NCI-H526 (cell line): ENCODE results near the gene NLRP5.
"Not testable (repeated sequence)": the region's sequence is repeated elsewhere in the genome, so short reads cannot be mapped to it uniquely, and the experiment has no call there.

Experiments
- DNase-seq, 2 experiments: peaks; one replicate each; lab custom pipeline; 2025; lab: John Stamatoyannopoulos, UW

Gene NLRP5

DNA sequence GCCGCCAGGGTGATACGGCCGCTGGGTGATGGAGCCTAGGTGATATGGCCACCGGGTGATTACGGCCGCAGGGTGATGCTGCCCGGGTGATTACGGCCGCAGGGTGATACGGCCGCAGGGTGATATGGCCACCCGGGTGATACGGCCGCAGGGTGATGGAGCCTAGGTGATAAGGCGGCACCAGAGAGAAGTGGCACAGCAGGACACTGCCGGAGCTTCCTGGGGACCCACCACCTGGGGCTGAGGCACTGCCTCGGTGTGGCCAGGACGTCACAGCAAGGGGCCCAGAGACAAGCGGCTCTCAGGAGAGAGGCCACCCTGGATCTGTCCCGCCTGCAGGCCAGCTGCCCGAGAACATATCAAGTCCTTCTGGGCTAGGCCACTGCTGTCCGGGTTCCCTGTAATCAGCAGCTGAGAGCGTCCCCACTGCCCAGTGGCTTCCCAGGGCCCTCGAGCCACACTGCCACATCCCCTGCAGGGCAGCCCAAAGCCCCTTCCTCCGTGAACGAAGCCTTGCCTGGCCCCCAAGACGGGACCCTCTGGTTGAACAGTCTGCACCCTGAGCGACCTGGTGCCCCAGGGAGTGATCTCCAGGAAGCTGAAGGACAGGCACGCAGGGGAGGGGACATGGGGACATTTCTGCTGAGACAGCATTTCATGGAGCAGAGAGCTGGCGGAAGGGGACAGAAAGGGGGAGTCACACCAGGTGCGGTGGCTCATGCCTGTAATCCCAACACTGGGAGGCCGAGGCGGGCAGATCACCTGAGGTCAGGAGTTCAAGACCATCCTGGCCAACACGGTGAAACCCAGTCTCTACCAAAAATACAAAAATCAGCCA lies 112.4 kb downstream of the NLRP5 start:
- DNase-seq = no peak

DNA sequence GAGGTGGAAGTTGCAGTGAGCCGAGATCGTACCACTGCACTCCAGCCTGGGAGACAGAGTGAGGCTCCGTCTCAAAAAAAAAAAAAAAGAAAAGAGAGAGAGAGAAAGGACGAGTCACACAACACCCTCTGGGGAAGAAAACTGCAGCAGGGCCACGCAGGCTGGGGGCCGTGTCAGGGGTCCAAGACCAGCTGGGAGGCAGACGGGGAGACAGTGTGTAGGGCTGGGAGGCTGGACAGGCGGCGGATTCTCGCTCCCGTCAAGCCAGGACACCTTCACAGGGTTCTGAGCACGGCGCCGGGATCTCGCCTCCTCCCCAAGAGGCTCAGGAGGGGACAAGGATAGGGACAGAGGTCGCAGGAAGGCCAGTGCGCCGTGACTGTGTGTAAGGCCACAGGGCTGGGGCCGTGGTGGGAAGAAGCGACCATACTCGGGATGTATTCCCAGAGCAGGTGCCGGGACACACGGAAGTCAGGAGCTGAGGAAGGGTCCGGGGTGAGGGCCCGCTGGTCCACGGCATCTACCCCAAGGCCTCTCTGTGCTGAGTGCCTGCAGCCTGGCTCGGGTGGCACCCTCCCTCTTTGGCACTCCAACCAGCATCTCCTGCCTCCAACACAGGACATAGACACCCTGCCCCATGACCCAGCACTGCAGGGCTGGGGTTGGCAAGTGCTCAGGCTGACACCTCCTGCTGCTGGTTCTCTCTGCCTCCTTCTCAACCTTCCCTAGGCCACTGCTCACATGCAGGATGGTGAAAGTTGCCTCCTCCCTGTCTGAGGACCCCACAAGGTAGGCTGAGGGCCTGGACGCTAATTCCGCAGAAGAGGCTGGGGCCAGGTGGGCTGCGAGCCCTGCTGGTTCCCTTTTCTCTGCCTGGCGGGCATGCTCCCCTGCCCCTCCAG lies 113.3 kb downstream of the NLRP5 start:
- no peak for DNase-seq

GRCh38 chr19:56101095-56101494 lies 114.5 kb downstream of the NLRP5 start:
- DNase-seq = no peak

DNA sequence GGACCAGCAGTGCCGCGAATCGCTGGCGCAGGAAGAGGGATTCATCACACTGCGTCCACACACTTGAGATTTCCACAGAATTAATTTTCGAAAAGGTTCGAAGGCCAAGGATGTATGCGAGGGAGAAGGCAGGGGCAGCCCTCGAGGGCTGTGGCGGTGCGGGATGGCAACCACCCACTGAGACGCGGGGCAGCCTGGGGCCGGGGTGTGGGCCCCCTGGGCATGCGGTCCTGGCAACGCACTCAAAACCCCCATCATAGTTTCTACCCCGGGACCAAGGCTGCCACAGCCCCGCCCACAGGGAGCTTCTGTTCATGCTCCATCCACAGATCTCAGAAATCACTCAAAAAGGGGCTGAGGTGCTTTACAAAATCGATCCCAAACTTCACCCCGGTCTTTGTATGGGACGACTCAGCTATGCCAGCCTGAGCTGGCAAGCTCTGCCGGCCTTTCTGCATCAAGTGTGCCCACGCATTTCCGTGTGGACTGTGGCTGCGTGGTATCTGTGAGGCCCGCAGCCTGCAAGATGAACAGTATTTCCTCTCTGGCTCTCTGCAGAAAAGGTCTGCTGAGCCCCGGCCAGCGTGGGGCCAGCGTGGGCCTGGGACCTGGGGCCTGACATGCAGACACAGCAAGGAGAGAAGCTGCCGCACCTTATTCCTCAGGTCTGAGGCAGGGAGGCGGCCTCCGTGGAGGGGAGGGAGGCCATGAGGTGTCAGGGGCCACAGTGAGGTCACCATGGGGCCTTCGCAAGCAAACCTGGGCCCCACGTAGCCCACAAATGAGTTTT lies 115.4 kb downstream of the NLRP5 start:
- no peak for DNase-seq

GRCh38 chr19:56103027-56103614 lies 116.5 kb downstream of the NLRP5 start:
- no peak for DNase-seq

DNA sequence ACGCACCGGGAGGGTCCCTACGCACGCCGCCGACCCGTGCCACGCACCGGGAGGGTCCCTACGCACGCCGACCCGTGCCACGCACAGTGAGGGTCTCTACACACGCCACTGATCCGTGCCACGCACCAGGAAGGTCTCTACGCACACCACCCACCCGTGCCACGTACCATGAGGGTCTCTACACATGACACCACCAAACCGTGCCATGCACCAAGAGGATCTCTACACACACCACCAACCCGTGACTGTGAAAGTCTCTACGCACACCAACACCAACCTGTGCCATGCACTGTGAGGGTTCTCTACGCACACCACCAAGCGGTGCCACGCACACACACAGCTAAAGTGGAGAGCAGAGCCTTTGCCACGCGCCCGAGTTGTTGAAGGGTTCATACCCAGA lies 117.8 kb downstream of the NLRP5 start:
- DNase-seq = no peak

DNA sequence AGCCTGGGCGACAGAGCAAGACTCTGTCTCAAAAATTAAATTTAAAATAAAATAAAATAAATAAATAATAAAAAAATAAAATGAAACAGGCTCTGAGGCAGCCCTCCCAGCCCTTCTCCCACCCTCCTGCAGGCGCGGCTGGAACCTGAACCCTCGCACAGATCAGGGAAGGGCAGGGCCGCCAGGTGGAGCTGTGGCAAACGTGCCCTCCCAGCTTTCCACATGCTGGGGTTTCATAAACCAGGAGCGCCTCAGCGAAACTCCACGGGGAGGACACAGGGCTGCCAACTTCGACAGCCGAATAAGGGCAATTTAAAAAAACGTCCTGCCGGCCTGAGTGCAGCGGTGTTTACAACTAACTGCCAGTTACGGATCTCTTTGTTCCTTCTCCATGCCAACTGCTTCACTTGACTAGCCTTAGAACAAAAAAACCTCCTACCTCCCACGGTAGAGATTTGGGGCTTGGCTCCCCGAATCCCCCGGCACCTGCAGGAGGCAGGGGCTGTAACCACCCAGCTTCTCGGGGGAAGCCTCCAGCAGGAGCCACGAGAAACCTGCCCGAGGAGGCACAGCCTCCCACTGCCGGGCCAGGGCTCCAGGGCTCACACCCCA lies 118.6 kb downstream of the NLRP5 start:
- DNase-seq = peak; percentile 77 to 91

DNA sequence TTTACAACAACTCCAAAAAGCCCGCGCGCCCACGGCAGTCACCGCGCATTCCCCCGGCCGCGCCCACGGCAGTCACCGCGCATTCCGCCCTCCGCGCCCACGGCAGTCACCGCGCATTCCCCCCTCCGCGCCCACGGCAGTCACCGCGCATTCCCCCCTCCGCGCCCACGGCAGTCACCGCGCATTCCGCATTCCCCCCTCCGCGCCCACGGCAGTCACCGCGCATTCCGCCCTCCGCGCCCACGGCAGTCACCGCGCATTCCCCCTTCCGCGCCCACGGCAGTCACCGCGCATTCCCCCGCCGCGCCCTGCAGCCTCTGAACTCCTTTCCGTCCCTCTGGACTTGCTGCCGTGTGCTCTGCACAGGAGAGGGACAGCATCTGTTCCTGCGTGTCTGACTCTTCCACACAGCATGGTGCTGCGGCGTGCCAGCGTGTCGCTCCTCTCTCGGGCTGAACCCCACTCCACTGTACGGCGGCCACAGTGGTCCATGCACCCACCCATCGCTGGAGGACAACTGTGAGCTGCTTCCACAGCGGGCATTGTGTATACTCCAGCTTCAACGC lies 119.3 kb downstream of the NLRP5 start:
- DNase-seq = not testable (repeated sequence)

DNA sequence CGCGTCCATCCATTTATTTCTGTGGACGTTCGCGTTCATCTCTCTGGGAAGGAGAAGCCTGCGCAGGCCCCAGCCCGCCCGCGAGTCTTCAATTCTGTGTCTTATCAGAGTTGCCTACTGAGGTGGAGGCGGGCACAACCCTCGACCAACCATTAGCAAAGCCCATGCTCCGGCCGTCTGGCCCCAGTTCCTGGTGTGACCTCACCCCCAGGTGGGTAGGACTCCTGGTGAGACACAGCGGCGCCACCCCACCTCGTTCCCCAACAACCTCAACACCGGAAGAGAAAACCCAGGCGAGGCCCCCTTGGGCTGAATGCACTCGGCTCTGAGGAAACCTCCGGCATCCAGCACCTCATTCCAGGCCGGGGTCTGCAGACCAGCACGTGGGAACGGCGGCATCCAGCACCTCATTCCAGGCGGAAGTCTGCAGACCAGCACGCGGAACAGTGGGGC lies 119.8 kb downstream of the NLRP5 start:
- DNase-seq = no peak

- DNase-seq = no peak
Observed at GRCh38 chr19:56106993-56107392, 120.4 kb downstream of the NLRP5 start.

DNA sequence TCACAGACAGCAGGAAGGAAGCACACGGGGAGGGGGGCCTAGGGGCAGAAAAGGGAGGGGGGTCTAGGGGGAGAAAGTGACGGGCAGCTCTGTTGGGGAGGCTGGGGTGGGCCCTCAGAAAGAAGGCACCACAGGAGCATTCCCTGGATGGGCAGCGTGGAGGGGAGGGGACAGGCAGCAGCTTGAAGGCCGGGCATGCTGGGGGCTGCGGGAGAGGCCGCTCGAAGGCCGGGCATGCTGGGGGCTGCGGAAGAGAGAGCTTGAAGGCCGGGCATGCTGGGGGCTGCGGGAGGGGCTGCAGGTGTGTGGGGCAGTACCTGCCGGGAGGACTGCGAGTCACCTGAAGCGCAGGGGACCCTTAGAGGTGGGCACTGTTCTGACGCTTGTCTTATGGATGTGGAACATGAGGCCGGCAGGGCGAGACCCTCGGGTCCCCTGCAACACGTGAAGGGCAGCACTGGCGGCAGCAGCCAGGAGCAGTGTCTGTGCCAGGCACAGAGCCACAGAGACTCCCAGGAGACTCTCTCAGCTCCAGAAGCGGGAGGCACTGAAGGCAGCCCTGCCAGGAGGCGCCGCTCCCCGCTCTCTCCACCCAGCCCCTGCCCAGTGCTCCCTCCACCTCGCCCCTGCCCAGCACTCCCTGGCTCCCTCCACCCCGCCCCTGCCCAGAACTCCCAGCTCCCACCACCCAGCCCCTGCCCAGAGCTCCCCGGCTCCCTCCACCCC lies 121.2 kb downstream of the NLRP5 start:
- DNase-seq = peak in 1 of 2 experiments; percentile 25

GRCh38 chr19:56108447-56109195 lies 122.0 kb downstream of the NLRP5 start:
- DNase-seq = no peak

GRCh38 chr19:56109226-56109625 lies 122.7 kb downstream of the NLRP5 start:
- DNase-seq = no peak

- no peak for DNase-seq
Observed at GRCh38 chr19:56110515-56111448, 124.2 kb downstream of the NLRP5 start.
